HG03097 (cell line): ENCODE results near the gene TSPAN31.

ENCODE experiments used
- ATAC-seq: cut with Tn5 transposase; IDR thresholded peaks from one replicate; pipeline ENCODE4 v1.9.1; 2021; ENCODE audit not compliant: unreplicated experiment, low FRiP score

TSPAN31 gene

GRCh38 chr12:57735198-57735855 lies 9.5 kb upstream of the TSPAN31 start:
- no peak for ATAC-seq

GRCh38 chr12:57735952-57736740 lies 8.7 kb upstream of the TSPAN31 start:
- no peak for ATAC-seq

- ATAC-seq, result no peak
Observed at GRCh38 chr12:57736741-57737466, 7.9 kb upstream of the TSPAN31 start.

- no peak for ATAC-seq
Observed at GRCh38 chr12:57737467-57738460, 7.1 kb upstream of the TSPAN31 start.

- ATAC-seq, result no peak
Observed at GRCh38 chr12:57738661-57739237, 6.1 kb upstream of the TSPAN31 start, which contains the start of gene AGAP2. TSS of gene AGAP2 (minus strand) at chr12:57738742. CDS start at chr12:57738246, 496 bp downstream.

GRCh38 chr12:57739387-57739786 lies 5.5 kb upstream of the TSPAN31 start:
- no peak for ATAC-seq

- ATAC-seq, result no peak
Observed at GRCh38 chr12:57739914-57740538, 4.8 kb upstream of the TSPAN31 start.

- ATAC-seq, result peak; percentile 45
Observed at GRCh38 chr12:57740656-57741412, 4.0 kb upstream of the TSPAN31 start.

GRCh38 chr12:57741413-57741789 lies 3.4 kb upstream of the TSPAN31 start:
- no peak for ATAC-seq

GRCh38 chr12:57741844-57742738 lies 2.7 kb upstream of the TSPAN31 start:
- ATAC-seq, result peak; percentile 51

- no peak for ATAC-seq
Observed at GRCh38 chr12:57743769-57744168, 1.1 kb upstream of the TSPAN31 start.

- peak; percentile 19 for ATAC-seq
Observed at GRCh38 chr12:57744194-57744776, 554 bp upstream of the TSPAN31 start.

GRCh38 chr12:57745485-57745881 lies 644 bp downstream of the TSPAN31 start:
- no peak for ATAC-seq

GRCh38 chr12:57746025-57746424 lies 1.2 kb downstream of the TSPAN31 start:
- no peak for ATAC-seq

- ATAC-seq, result no peak
Observed at GRCh38 chr12:57749061-57749460, 4.2 kb downstream of the TSPAN31 start.

- no peak for ATAC-seq
Observed at GRCh38 chr12:57750561-57751431, 6.0 kb downstream of the TSPAN31 start.
